Breast epithelium (tissue), 3 donors: ENCODE results near the gene SREK1IP1.

Experiments used
- POLR2A ChIP-seq: fragments of 450-650 bp; IDR thresholded peaks from one replicate; pipeline ENCODE4 v1.6.1; 2016; ENCODE audit warnings: antibody characterized with exemption, mild to moderate bottlenecking, moderate library complexity
- POLR2AphosphoS5 ChIP-seq, 3 donors: sonication (generic); formaldehyde crosslinking; IDR thresholded peaks; one replicate each; pipeline ENCODE4 v1.6.1; 2017; ENCODE audit warnings: antibody characterized with exemption in 3 of 3
- TF ChIP-seq, protein P1 (sequence below), 3 donors: fragments of 450-650 bp; IDR thresholded peaks; one replicate each; pipeline ENCODE4 v1.5.1; 2016 to 2017; ENCODE audit warnings: antibody characterized with exemption in 3 of 3, mild to moderate bottlenecking in 3 of 3, moderate library complexity in 3 of 3

DNA sequence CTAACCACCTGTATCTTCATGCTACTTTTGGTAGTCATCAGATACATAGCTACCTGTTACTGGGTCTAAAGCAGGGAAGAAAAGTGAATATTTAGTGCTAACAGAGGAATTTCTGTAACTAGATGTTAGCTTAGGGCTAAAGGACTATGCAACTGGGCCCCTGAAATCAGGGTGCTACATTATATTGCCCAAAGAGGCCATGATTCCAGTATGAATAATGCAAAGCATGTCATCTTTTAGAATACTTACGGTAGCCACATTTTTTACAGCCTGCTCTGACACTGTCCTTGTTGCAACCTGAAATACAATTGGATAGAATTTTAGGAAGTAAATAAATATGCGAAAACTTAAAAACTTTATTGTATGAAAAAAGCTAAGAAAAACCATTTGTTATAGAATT is 14.4 kb downstream of the SREK1IP1 start:
- TF ChIP-seq, protein P1, sequence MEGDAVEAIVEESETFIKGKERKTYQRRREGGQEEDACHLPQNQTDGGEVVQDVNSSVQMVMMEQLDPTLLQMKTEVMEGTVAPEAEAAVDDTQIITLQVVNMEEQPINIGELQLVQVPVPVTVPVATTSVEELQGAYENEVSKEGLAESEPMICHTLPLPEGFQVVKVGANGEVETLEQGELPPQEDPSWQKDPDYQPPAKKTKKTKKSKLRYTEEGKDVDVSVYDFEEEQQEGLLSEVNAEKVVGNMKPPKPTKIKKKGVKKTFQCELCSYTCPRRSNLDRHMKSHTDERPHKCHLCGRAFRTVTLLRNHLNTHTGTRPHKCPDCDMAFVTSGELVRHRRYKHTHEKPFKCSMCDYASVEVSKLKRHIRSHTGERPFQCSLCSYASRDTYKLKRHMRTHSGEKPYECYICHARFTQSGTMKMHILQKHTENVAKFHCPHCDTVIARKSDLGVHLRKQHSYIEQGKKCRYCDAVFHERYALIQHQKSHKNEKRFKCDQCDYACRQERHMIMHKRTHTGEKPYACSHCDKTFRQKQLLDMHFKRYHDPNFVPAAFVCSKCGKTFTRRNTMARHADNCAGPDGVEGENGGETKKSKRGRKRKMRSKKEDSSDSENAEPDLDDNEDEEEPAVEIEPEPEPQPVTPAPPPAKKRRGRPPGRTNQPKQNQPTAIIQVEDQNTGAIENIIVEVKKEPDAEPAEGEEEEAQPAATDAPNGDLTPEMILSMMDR (IDR thresholded peaks at IDR 0.05), result no peak
- TF ChIP-seq POLR2A (no peak), POLR2AphosphoS5 (IDR thresholded peaks at IDR 0.05) (no peak)
